Measurements from ENCODE around the gene CENPL. TPM values are rescaled to one million over a fixed set of nuclear protein-coding genes. Genes with fewer than 3 reads are reported as not detected.

The CENPL gene
- total and polyA plus RNA-seq, 2 donors from 2014 or later = 0.71 to 3.7 TPM

- no peaks in the 10 kb centered on the region for H3K4me1 ChIP-seq (ENCODE audit: control insufficient read depth in 2 of 3, insufficient read depth in 2 of 3, low read depth in 1 of 3, low read length in 3 of 3)
- H3K9ac ChIP-seq (ENCODE audit: low read length in 3 of 3) = no peak overlapping the region
- peaks cover 0 to 15% (median 3%) of the 10 kb centered on the region in 3 donors for H3K36me3 ChIP-seq (ENCODE audit: control insufficient read depth in 2 of 3, insufficient read depth in 3 of 3, low read length in 3 of 3)
- intact Hi-C loops (cut with DNase I) = no loop called here
- FAIRE-seq = no peak
- no peak for TF ChIP-seq CTCF (IDR thresholded peaks at IDR 0.05; ENCODE audit: borderline replicate concordance, extremely low read depth, insufficient read depth)
- DNase-seq = no peak
- no peaks in the 10 kb centered on the region for H3K27me3 ChIP-seq (ENCODE audit: control insufficient read depth, insufficient read depth, low read length)
- no peak overlapping the region for H3K27ac ChIP-seq (ENCODE audit: low read depth in 2 of 2, low read length in 2 of 2)
- H3K4me3 ChIP-seq (ENCODE audit: low read length in 3 of 3) = no peak overlapping the region
- no peaks in the 10 kb centered on the region for H3K9me3 ChIP-seq (ENCODE audit: control insufficient read depth in 2 of 3, insufficient read depth in 1 of 3, low read length in 3 of 3)
Observed at GRCh38 chr1:173857363-173857917, 32.8 kb upstream of the CENPL start.

GRCh38 chr1:173856903-173857302 is 32.2 kb upstream of the CENPL start:
- H3K4me3 ChIP-seq (ENCODE audit: low read length in 3 of 3) = no peak overlapping the region
- intact Hi-C loops (cut with DNase I) = no loop called here
- H3K4me1 ChIP-seq (ENCODE audit: control insufficient read depth in 2 of 3, insufficient read depth in 2 of 3, low read depth in 1 of 3, low read length in 3 of 3) = no peaks in the 10 kb centered on the region
- no peak overlapping the region for H3K27ac ChIP-seq (ENCODE audit: low read depth in 2 of 2, low read length in 2 of 2)
- DNase-seq (no peak), FAIRE-seq (no peak)
- H3K9me3 ChIP-seq (ENCODE audit: control insufficient read depth in 2 of 3, insufficient read depth in 1 of 3, low read length in 3 of 3) = no peaks in the 10 kb centered on the region
- no peaks in the 10 kb centered on the region for H3K27me3 ChIP-seq (ENCODE audit: control insufficient read depth, insufficient read depth, low read length)
- no peak for TF ChIP-seq CTCF (IDR thresholded peaks at IDR 0.05; ENCODE audit: borderline replicate concordance, extremely low read depth, insufficient read depth)
- no peak overlapping the region for H3K9ac ChIP-seq (ENCODE audit: low read length in 3 of 3)
- peaks cover 0 to 15% (median 3%) of the 10 kb centered on the region in 3 donors for H3K36me3 ChIP-seq (ENCODE audit: control insufficient read depth in 2 of 3, insufficient read depth in 3 of 3, low read length in 3 of 3)

- Histone ChIP-seq H3K4me3 (ENCODE audit: low read length in 3 of 3) (no peak overlapping the region), H3K27ac (ENCODE audit: low read depth in 2 of 2, low read length in 2 of 2) (no peak overlapping the region), H3K27me3 (ENCODE audit: control insufficient read depth, insufficient read depth, low read length) (no peaks in the 10 kb centered on the region), H3K9me3 (ENCODE audit: control insufficient read depth in 2 of 3, insufficient read depth in 1 of 3, low read length in 3 of 3) (no peaks in the 10 kb centered on the region), H3K36me3 (ENCODE audit: control insufficient read depth in 2 of 3, insufficient read depth in 3 of 3, low read length in 3 of 3) (peaks cover 0 to 15% (median 3%) of the 10 kb centered on the region in 3 donors), H3K9ac (ENCODE audit: low read length in 3 of 3) (no peak overlapping the region), H3K4me1 (ENCODE audit: control insufficient read depth in 2 of 3, insufficient read depth in 2 of 3, low read depth in 1 of 3, low read length in 3 of 3) (no peaks in the 10 kb centered on the region)
- TF ChIP-seq CTCF (IDR thresholded peaks at IDR 0.05; ENCODE audit: borderline replicate concordance, extremely low read depth, insufficient read depth) = no peak
- intact Hi-C loops (cut with DNase I) = no loop called here
- FAIRE-seq (no peak), DNase-seq (no peak)
Observed at GRCh38 chr1:173856014-173856413, 31.3 kb upstream of the CENPL start.

- no peak for TF ChIP-seq CTCF (IDR thresholded peaks at IDR 0.05; ENCODE audit: borderline replicate concordance, extremely low read depth, insufficient read depth)
- intact Hi-C loops (cut with DNase I) = no loop called here
- Histone ChIP-seq H3K9me3 (ENCODE audit: control insufficient read depth in 2 of 3, insufficient read depth in 1 of 3, low read length in 3 of 3) (no peaks in the 10 kb centered on the region), H3K36me3 (ENCODE audit: control insufficient read depth in 2 of 3, insufficient read depth in 3 of 3, low read length in 3 of 3) (peaks cover 0 to 15% (median 3%) of the 10 kb centered on the region in 3 donors), H3K4me3 (ENCODE audit: low read length in 3 of 3) (no peak overlapping the region), H3K9ac (ENCODE audit: low read length in 3 of 3) (no peak overlapping the region), H3K27me3 (ENCODE audit: control insufficient read depth, insufficient read depth, low read length) (no peaks in the 10 kb centered on the region), H3K27ac (ENCODE audit: low read depth in 2 of 2, low read length in 2 of 2) (no peak overlapping the region), H3K4me1 (ENCODE audit: control insufficient read depth in 2 of 3, insufficient read depth in 2 of 3, low read depth in 1 of 3, low read length in 3 of 3) (no peaks in the 10 kb centered on the region)
- no peak for FAIRE-seq
- DNase-seq = peak in 2 of 5 donors; percentile 7 to 46
Observed at GRCh38 chr1:173853074-173853473, 28.4 kb upstream of the CENPL start.

Data from kidney (tissue), 14 donors.